GM21528 (cell line): Measurements from ENCODE around the gene RPP14.

ENCODE experiments used
- ATAC-seq: cut with Tn5 transposase; IDR thresholded peaks from one replicate; pipeline ENCODE4 v1.9.1; 2021; ENCODE audit warnings: mild to moderate bottlenecking, moderate library complexity; ENCODE audit not compliant: unreplicated experiment, low FRiP score

The RPP14 gene

GRCh38 chr3:58353722-58354553 is 47.9 kb downstream of the RPP14 start:
- no peak for ATAC-seq

GRCh38 chr3:58355179-58355578 is 49.1 kb downstream of the RPP14 start:
- peak; percentile 61 for ATAC-seq

- ATAC-seq: no peak
Measured at GRCh38 chr3:58356054-58356453, 50.0 kb downstream of the RPP14 start.

- no peak for ATAC-seq
Measured at GRCh38 chr3:58357402-58357801, 51.4 kb downstream of the RPP14 start.

- ATAC-seq: no peak
Measured at GRCh38 chr3:58358092-58358491, 52.0 kb downstream of the RPP14 start.

GRCh38 chr3:58358808-58359207 is 52.8 kb downstream of the RPP14 start:
- no peak for ATAC-seq

GRCh38 chr3:58359621-58360020 is 53.6 kb downstream of the RPP14 start:
- no peak for ATAC-seq

- ATAC-seq: no peak
Measured at GRCh38 chr3:58361866-58362265, 55.8 kb downstream of the RPP14 start.

- ATAC-seq: no peak
Measured at GRCh38 chr3:58366699-58367098, 60.7 kb downstream of the RPP14 start.

- ATAC-seq: no peak
Measured at GRCh38 chr3:58369038-58369437, 63.0 kb downstream of the RPP14 start.
